ENCODE results near the gene LGSN.

Gene LGSN

DNA sequence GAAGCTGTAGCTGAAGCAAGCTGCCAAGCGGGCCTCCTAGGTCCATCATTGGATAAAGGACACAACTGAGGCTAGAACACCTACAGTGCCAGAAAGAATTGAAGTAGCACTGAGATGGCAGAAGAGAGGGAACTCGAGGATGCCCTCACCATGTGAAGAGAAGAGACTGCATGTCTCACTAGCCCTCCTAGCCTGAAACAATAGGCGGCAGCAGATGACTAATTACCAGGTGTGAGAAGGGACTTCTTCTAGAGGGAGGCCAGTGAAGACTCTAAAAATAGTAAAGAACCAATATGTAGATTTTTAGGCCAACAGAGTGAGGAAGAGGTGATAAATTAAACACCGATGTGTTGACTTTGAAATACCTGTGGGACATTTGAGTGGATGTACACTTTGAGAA is 50.3 kb downstream of the LGSN start:
- TF ChIP-seq, protein P1, sequence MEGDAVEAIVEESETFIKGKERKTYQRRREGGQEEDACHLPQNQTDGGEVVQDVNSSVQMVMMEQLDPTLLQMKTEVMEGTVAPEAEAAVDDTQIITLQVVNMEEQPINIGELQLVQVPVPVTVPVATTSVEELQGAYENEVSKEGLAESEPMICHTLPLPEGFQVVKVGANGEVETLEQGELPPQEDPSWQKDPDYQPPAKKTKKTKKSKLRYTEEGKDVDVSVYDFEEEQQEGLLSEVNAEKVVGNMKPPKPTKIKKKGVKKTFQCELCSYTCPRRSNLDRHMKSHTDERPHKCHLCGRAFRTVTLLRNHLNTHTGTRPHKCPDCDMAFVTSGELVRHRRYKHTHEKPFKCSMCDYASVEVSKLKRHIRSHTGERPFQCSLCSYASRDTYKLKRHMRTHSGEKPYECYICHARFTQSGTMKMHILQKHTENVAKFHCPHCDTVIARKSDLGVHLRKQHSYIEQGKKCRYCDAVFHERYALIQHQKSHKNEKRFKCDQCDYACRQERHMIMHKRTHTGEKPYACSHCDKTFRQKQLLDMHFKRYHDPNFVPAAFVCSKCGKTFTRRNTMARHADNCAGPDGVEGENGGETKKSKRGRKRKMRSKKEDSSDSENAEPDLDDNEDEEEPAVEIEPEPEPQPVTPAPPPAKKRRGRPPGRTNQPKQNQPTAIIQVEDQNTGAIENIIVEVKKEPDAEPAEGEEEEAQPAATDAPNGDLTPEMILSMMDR (IDR thresholded peaks at IDR 0.05; ENCODE audit: low read depth, low read length, missing control alignments): peak; percentile 7
- DNase-seq (ENCODE audit: low read depth): no peak
- H3K4me3 ChIP-seq (ENCODE audit: low read depth, low read length): no peak overlapping the region

DNA sequence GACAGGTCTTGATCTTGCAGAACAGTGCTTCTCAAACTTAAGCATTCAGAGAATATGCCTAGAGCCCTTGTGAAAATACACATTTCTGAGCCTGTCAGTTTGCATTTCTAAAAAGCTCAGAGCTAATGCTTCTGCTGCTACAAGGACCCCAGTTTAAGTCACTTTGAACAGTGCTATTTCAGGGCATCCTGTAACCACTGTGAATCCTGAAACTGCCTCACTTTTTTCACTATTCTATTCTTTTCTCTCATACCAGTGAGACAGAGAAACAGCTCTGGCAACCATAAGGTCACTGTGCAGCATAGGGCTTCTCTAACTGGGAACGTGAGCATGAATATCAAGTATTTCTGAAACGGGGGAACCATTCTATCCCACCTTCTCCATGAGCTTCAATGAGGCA is 51.2 kb downstream of the LGSN start:
- H3K4me3 ChIP-seq (ENCODE audit: low read depth, low read length): no peak overlapping the region
- DNase-seq (ENCODE audit: low read depth): no peak
- TF ChIP-seq, protein P1 (IDR thresholded peaks at IDR 0.05; ENCODE audit: low read depth, low read length, missing control alignments): no peak

DNA sequence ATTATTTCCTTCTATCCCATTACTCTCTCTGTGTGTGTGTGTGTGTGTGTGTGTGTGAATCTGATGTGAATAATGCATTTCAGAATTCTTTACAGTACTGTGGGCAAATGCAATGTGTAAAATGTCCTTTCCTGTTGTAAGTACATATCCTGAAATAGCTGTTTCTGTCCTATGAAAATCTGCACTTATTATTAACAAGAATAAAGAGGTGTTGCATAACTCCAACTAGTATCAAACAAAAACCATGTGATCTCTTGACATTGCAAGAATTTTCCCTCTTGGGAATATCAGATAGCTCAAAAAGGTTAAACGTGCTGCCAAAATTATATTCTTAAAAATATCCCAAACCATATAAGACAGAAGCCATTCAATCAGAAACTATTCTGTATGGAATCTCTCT is 52.0 kb downstream of the LGSN start:
- TF ChIP-seq, protein P1 (IDR thresholded peaks at IDR 0.05; ENCODE audit: low read depth, low read length, missing control alignments): no peak
- DNase-seq (ENCODE audit: low read depth): no peak
- no peak overlapping the region for H3K4me3 ChIP-seq (ENCODE audit: low read depth, low read length)

DNA sequence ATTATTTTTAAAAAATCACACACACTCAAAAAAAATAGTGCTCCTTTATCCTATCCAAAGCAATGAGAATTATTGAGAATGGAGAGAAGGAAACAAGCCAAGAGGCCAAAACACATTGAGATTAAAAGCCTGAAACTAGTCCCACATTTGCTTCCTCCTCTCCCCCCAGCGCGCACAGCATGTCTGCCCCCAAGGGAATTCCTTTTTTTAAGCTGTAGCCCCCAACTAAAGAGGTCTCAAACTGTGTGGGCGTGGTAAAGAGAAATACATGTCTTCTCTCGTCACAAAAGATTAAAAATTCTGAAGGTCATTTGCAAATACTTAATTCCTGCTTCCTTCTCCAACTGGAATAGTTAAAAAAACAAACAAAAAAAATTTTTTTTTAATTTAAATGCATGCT is 52.7 kb downstream of the LGSN start:
- TF ChIP-seq, protein P1 (IDR thresholded peaks at IDR 0.05; ENCODE audit: low read depth, low read length, missing control alignments): no peak
- H3K4me3 ChIP-seq (ENCODE audit: low read depth, low read length): no peak overlapping the region
- DNase-seq (ENCODE audit: low read depth): no peak

DNA sequence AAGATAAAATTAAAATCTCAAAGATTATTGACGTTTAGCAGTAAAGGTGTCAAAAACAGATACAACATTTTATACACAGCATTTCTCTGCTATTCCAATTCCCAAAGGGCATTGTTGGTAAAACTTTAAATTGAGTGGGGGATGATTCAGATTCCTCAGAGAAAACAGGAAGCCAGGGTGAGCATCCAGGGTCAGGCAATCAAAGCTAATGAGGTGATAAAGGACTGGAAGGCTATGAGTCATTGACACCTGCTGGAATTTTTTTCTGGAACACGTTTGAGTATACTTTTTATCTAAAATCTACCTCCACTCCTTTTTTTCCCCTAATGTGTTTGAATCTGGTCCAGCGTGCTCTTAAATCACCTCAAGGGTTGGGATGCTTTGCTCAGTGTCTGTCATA is 56.3 kb downstream of the LGSN start:
- TF ChIP-seq, protein P1 (IDR thresholded peaks at IDR 0.05; ENCODE audit: low read depth, low read length, missing control alignments): no peak
- DNase-seq (ENCODE audit: low read depth): no peak
- no peak overlapping the region for H3K4me3 ChIP-seq (ENCODE audit: low read depth, low read length)

DNA sequence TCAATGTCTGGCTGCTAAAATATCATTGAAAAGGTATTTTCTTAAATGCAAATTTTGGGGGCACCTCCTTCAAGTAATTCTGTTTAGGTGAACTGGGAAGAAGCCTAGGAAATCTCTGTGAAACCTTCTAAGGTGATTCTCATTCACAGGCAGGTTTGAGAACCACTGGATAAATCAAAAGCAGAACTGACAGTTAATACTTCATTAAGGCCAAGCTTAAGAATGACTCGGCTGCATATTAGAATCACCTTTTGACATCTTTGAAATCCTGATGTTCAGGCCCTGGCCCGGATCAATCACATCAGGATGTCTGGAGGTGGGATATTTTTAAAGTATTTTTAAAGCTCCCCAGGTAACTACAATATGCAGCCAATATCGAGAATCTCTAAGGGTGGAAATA is 58.0 kb downstream of the LGSN start:
- no peak overlapping the region for H3K4me3 ChIP-seq (ENCODE audit: low read depth, low read length)
- no peak for DNase-seq (ENCODE audit: low read depth)

DNA sequence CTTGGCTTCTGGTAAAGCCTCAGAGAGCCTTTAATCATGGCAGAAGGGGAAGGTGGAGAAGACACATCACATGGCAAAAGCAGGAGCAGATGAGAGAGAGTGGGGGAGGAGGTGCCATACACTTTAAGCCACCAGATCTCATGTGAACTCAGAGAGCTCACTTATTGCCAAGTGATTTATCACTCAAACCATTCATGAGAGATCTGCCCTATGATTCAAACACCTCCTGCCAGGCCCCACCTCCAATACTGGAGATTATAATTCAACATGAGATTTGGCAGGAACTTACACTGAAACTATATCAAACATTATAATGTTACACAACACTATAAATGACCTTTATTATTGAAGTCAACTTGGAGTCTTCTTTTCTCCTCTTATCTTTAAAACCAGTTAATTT is 60.6 kb downstream of the LGSN start:
- H3K4me3 ChIP-seq (ENCODE audit: low read depth, low read length): no peak overlapping the region
- TF ChIP-seq, protein P1 (IDR thresholded peaks at IDR 0.05; ENCODE audit: low read depth, low read length, missing control alignments): no peak
- no peak for DNase-seq (ENCODE audit: low read depth)

More for the DNA sequence above, 58.0 kb downstream of the LGSN start:
- TF ChIP-seq, protein P1 (IDR thresholded peaks at IDR 0.05; ENCODE audit: low read depth, low read length, missing control alignments): no peak

Data from GM12864 (cell line).